Esophagus muscularis mucosa (tissue), 4 donors: ENCODE data around the gene GALNTL6. TPM values are rescaled to one million over a fixed set of nuclear protein-coding genes. Genes with fewer than 3 reads are reported as not detected.

ENCODE experiments used
- DNase-seq: peaks from one replicate; pipeline ENCODE4 v3.0.0-alpha.2; 2017; ENCODE audit errors: extremely low spot score
- H3K27ac ChIP-seq, 4 donors: fragments of 200-600 bp; sonication (generic); replicated peaks in 1 of 4; 1 replicate in 3 of 4; 2 replicates in 1 of 4; pipeline ENCODE4 v1.5.1; 2016 to 2019; ENCODE audit warnings: mild to moderate bottlenecking in 1 of 4
- H3K27me3 ChIP-seq, 4 donors: fragments of 200-600 bp; sonication (generic); one replicate each; pipeline versions ENCODE4 v1.5.1 to v1.6.0; 2016 to 2019
- H3K36me3 ChIP-seq, 4 donors: fragments of 200-600 bp; sonication (generic); one replicate each; pipeline ENCODE4 v1.5.1; 2016 to 2019
- H3K4me1 ChIP-seq, 4 donors: fragments of 200-600 bp; sonication (generic); one replicate each; pipeline ENCODE4 v1.5.1; 2016 to 2019
- H3K4me3 ChIP-seq, 4 donors: fragments of 200-600 bp; sonication (generic); 1 replicate in 2 of 4; 2 replicates in 2 of 4; pipeline ENCODE4 v1.5.1; 2016 to 2019; ENCODE audit warnings: mild to moderate bottlenecking in 4 of 4, moderate library complexity in 1 of 4
- H3K9me3 ChIP-seq, 4 donors: fragments of 200-600 bp; sonication (generic); 1 replicate in 3 of 4; 2 replicates in 1 of 4; pipeline ENCODE4 v1.5.1; 2016 to 2019
- CTCF ChIP-seq, 3 experiments: fragments of 200-600 bp in 2 of 3; fragments of 450-650 bp in 1 of 3; sonication (generic) in 2 of 3; IDR thresholded peaks; one replicate each; pipeline ENCODE4 v1.5.1; 2017 to 2019; ENCODE audit warnings: antibody characterized with exemption in 3 of 3, mild to moderate bottlenecking in 2 of 3, moderate library complexity in 1 of 3
- EP300 ChIP-seq: sonication (generic); formaldehyde crosslinking; IDR thresholded peaks from one replicate; pipeline ENCODE4 v1.6.1; 2017; ENCODE audit warnings: antibody characterized with exemption
- POLR2A ChIP-seq: fragments of 450-650 bp; IDR thresholded peaks from one replicate; pipeline ENCODE4 v1.6.1; 2017; ENCODE audit warnings: antibody characterized with exemption, moderate library complexity, mild to moderate bottlenecking, low read depth
- POLR2AphosphoS5 ChIP-seq, 2 donors: sonication (generic); formaldehyde crosslinking; IDR thresholded peaks; one replicate each; pipeline ENCODE4 v1.6.1; 2017; ENCODE audit warnings: antibody characterized with exemption in 2 of 2
- WGBS: methylation state at CpG from one replicate; pipeline ENCODE4 v1.1.5; 2018; 5-methylcytosine and 5-hydroxymethylcytosine counted together
- intact Hi-C: fragments of 100-400 bp; cut with DNase I; formaldehyde crosslinking; loops from one replicate; pipeline ENCODE4 v1.15.1; 2023
- total RNA-seq, 4 donors: library from RNA; depleted of rRNA; stranded (reverse); fragments of >200 nt; gene quantifications; one replicate each; pipeline versions ENCODE4 v1.1.0 to v1.2.1, GENCODE V29; 2016

Gene GALNTL6
- total RNA-seq, 4 donors from 2014 or later: 0.33 to 0.42 TPM; not detected in 2

GRCh38 chr4:172357006-172357540, 543.9 kb downstream of the GALNTL6 start:
- no peak for TF ChIP-seq POLR2AphosphoS5 (IDR thresholded peaks at IDR 0.05)
- no peak for TF ChIP-seq EP300
- TF ChIP-seq POLR2A: no peak
- no peak for TF ChIP-seq CTCF (IDR thresholded peaks at IDR 0.05)
- peaks cover 0 to 16% (median 4%) of the 10 kb centered on the region in 4 donors for H3K4me1 ChIP-seq
- no peaks in the 10 kb centered on the region for H3K27me3 ChIP-seq
- intact Hi-C loops: no loop called here
- DNase-seq: no peak
- H3K36me3 ChIP-seq: no peaks in the 10 kb centered on the region
- no peak overlapping the region for H3K27ac ChIP-seq
- no peaks in the 10 kb centered on the region for H3K9me3 ChIP-seq
- WGBS: 71% methylated on average over 3 of the region's 3 CpGs
- no peak overlapping the region for H3K4me3 ChIP-seq

GRCh38 chr4:172362569-172362968, 549.4 kb downstream of the GALNTL6 start:
- DNase-seq: no peak
- TF ChIP-seq EP300: no peak
- no peak for TF ChIP-seq POLR2A
- TF ChIP-seq POLR2AphosphoS5 (IDR thresholded peaks at IDR 0.05): no peak
- TF ChIP-seq CTCF (IDR thresholded peaks at IDR 0.05): no peak
- H3K9me3 ChIP-seq: no peaks in the 10 kb centered on the region
- no peaks in the 10 kb centered on the region for H3K36me3 ChIP-seq
- H3K4me3 ChIP-seq: no peak overlapping the region
- 94% methylated on average over 1 of the region's 1 CpG for WGBS
- no peaks in the 10 kb centered on the region for H3K27me3 ChIP-seq
- no peaks in the 10 kb centered on the region for H3K4me1 ChIP-seq
- intact Hi-C loops: no loop called here
- no peak overlapping the region for H3K27ac ChIP-seq

GRCh38 chr4:172369471-172369959, 556.3 kb downstream of the GALNTL6 start:
- Histone ChIP-seq H3K27ac (no peak overlapping the region), H3K36me3 (no peaks in the 10 kb centered on the region), H3K27me3 (no peaks in the 10 kb centered on the region), H3K4me1 (no peaks in the 10 kb centered on the region), H3K9me3 (peaks cover 0 to 16% (median 9%) of the 10 kb centered on the region in 4 donors), H3K4me3 (no peak overlapping the region)
- WGBS: 87% methylated on average over 19 of the region's 25 CpGs
- no peak for TF ChIP-seq CTCF (IDR thresholded peaks at IDR 0.05)
- no peak for TF ChIP-seq POLR2AphosphoS5 (IDR thresholded peaks at IDR 0.05)
- no peak for TF ChIP-seq POLR2A
- no peak for TF ChIP-seq EP300
- intact Hi-C loops: no loop called here
- DNase-seq: no peak

GRCh38 chr4:172377486-172378140, 564.4 kb downstream of the GALNTL6 start:
- Histone ChIP-seq H3K4me3 (no peak overlapping the region), H3K27ac (no peak overlapping the region), H3K27me3 (peaks cover 0 to 5% (median 0%) of the 10 kb centered on the region in 4 donors), H3K4me1 (peaks cover 0 to 11% (median 7%) of the 10 kb centered on the region in 4 donors), H3K9me3 (no peaks in the 10 kb centered on the region), H3K36me3 (no peaks in the 10 kb centered on the region)
- 89% methylated on average over 5 of the region's 27 CpGs for WGBS
- intact Hi-C loops: no loop called here
- DNase-seq: no peak
- no peak for TF ChIP-seq POLR2A
- no peak for TF ChIP-seq CTCF (IDR thresholded peaks at IDR 0.05)
- no peak for TF ChIP-seq EP300
- TF ChIP-seq POLR2AphosphoS5 (IDR thresholded peaks at IDR 0.05): no peak
